HG02970 (cell line): ENCODE measurements around the gene LRRFIP1.
"Not testable (repeated sequence)": the region's sequence is repeated elsewhere in the genome, so short reads cannot be mapped to it uniquely, and the experiment has no call there.

Source experiments
- ATAC-seq: cut with Tn5 transposase; IDR thresholded peaks from one replicate; pipeline ENCODE4 v1.9.1; 2021; ENCODE audit warnings: mild to moderate bottlenecking, moderate library complexity, moderate number of reproducible peaks; ENCODE audit not compliant: unreplicated experiment, low FRiP score

Gene LRRFIP1

DNA sequence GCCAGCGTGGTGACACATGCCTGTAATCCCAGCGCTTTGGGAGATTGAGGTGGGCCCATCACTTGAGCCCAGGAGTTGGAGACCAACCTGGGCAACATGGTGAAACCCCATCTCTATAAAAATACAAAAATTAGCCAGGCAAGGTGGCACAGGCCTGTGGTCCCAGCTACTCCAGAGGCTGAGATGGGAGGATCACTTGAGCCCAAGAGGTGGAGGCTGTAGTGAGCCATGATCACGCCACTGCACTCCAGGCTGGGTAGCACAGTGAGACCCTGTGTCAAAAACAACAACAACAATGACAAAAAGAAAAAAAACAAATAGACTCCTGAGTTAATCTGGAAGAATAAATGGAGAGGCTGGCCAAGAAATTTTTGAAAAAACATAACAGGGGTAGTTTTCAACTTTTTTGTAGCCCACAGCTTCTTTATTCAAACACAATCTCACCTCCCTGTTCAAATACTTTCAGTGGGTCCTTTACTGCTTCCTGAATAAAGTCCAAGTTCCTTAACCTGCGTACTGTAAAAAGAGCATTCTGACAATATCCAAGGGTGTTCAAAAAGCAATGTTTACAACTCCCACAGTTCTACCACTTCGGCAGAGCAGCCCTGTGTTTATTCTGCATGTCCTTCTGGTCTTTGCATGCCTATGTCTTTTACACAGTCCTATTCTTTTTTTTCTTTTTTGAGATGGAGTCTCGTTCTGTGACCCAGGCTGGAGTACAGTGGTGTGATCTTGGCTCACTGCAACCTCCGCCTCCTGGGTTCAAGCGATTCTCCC lies 53.5 kb downstream of the LRRFIP1 start:
- ATAC-seq, result no peak

DNA sequence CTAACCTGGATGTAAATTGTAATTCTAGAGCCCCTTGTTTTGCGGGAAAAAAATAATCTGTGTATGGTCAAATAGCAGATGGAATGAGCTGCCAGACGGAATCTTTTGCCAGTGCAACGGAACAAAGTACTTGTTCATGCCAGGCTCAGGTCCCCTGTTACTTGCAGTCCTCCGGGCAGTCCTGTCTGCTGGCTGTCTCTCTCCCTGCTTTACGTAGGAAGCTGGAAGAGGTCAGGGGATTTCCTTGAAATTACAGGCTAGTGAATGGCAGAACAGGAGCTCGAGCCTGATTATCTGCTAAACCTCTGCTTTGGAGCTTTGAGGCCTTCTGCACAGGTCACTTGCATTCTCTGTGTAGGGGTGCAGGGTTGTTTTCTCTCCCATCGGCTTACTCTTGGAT lies 54.8 kb downstream of the LRRFIP1 start:
- no peak for ATAC-seq

DNA sequence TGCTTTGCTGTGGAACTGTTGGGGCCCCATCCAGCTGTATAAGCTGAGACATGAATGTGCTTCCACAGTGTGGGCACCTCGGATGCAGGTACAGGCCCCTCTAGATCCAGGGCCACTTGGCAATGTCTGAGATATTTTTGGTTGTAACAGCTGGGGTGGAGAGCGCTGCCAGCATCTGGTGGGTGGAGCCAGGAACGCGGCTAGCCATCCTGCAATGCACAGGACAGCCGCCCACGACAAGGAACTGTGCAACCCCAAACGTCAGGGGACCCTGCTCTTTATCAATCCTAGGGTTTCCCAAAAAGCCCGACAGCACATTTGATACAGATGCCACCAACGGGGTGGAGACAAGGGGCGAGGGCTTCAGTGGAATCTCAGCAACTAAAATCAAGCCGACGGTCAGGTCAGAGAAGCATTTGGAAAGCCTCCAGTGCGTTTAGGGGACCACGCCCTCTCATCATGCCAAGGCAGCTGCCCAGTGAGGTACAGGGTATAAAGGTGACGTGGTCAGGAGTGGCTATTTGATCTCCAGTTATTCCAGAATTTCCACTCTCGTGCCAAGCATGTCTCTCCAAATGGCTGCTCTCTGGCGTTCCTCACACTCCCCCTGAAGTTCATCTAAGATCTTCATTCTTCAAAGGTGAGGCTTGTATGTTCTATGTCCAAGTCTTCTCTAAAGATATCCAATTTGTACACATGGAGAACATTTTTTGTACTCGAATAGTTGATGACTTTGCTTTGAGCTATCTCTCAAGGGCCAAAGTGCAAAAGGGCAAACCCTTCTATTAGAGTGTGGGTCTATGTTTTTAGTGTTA lies 55.7 kb downstream of the LRRFIP1 start:
- no peak for ATAC-seq

DNA sequence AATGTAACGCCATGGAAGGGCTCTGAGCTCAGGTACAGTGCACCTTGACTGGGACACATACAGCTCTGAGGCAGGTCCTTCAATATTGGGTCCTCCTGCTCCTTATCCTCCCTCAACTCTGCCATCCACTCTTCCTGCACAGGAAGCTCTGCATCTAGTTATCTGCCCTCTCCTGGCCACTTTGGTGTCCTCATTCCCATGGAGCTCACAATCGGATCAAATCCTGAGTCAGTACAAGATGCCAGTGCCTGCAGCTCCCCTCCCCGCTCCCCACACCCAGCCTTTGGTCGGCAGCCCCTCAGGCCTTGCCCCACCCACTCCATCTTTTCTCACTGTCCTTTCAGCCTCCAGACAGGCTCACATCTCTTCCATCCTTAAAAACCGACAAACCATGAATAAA lies 58.0 kb downstream of the LRRFIP1 start:
- ATAC-seq, result no peak

DNA sequence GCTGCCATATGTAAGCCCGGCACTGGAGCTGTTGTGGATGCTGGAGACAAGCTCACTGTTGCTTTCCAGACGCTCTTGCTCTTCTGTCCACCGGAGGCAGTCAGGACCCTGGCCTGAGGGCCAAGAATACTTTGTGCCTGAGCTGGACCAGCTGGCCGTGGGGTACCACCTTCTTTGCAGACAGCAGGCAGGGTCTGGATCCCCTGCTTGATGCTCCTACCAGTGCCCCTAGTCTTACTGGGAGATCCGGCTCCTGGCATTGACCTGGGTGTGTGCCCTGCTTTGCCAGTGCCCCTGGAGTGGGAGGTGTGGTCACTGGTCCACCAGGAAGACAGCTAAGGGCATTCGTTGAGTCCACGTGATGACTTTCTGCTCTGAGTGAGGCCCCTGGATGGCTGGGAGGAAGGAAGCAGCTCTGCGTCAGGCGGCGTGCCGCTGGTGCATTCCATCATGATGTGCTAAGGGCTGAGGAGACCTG lies 59.3 kb downstream of the LRRFIP1 start:
- no peak for ATAC-seq

DNA sequence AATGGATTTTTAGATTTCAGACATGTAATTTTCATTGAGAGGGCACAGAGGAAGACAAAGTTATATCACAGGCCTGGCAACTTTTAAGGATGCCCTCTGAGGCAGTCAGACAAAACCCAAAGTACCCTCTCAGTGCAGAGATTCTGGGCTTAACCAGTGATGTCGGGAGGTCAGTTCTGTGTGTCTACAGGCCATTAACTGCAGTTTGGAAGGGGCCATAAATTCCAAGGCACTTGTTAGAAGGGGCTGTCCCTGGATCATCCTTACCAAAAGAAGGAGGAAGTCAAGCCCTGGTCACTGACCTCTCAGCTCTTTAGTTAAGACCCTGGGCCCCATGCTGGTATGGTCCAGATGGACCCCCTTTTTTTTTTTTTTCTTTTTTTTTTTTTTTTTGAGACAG lies 60.7 kb downstream of the LRRFIP1 start:
- no peak for ATAC-seq

DNA sequence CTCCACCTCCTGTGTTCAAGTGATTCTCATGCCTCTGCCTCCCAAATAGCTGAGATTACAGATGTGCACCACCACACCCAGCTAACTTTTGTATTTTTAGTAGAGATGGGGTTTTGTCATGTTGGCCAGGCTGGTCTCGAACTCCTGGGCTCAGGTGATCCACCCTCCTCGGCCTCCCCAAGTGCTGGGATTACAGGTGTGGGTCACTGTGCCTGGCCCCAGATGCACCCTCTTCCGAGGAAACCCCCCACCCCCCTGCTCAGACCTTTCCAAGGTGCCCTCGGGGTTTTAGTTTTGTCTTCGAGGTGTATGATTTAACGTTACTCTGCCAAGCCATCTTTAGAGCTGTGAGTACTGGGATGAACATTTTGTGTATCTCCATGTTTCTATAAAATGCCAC lies 61.2 kb downstream of the LRRFIP1 start:
- not testable (repeated sequence) for ATAC-seq

DNA sequence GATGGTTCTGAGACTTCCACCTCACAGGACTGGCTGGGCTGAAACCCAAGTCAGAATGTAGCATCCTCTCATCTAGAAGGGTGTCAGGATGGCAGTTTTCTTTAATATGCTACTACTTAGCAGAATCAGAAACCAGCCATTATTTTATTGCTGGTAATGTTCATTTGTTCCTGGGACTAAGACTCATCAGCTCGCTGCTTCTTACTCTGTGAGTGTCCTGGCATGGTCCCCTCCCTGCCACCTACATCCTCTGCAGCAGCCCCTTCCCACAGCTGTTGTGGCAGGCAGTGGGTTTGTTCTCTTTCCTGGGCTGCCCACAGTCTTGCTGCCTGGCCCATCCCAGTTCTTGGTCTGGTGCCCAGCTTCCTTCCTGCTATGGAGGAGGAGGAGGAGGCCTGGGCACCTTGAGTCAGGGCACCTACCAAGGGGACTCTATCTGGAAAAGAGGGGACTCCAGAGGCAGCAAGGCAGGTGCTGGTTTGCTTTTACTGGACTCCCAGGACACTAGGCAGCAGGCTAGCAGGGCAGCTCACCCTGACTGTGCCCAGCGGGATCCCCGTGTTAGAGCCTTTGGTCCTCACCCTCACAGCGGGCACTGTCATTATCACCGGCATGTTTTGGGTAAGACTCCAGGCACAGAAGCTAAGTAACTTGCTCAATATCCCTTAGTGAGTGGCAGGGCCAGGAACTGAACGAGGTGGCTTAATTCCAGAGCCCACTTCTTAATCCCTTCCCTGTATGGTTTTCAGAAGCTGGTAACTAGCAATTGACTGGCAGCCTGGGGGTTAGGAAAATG lies 62.1 kb downstream of the LRRFIP1 start:
- ATAC-seq, result no peak

DNA sequence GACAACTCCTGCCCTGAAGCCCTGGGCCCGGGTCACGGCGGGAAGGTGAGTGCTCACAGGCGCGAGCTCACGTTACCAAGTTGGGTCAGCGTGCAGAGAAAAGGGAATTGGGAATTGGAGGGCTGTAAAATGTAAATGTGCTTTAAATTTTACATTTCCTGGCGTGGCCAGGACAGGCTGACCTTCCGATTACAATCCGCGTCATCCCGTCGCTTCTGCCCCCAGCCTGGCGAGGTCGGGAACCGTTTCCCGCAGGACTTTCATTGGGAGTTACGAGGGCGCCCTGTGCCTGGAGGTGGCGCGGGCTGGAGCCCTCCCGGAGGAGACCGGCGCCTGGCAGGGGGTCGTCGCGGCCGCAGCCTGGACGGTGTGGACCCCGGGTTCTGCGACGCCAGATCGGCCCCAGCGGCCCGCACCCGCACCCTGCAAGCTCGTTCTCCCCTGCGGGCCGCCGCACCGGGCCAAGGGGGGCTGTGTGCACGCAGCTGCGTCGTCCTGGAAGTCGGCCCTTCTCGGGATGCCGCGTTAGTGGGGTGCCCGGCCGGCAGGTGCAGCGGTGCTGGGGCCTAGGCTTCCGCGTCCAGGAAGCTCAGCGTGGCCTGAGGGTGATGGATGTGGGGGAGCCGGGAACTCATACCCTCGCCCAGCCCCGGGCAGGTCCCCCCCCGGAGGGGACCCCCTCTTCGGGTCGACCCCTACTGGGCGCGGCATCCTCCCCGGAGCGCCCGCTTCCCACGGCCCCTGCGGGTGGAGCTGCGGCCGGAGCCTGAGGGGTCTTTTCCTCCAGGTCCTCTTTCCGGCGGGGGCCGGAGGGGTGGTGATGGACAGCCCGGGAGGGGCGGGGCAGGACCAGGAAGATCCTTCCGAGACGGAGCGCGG lies 63.9 kb downstream of the LRRFIP1 start:
- ATAC-seq, result peak; percentile 34

DNA sequence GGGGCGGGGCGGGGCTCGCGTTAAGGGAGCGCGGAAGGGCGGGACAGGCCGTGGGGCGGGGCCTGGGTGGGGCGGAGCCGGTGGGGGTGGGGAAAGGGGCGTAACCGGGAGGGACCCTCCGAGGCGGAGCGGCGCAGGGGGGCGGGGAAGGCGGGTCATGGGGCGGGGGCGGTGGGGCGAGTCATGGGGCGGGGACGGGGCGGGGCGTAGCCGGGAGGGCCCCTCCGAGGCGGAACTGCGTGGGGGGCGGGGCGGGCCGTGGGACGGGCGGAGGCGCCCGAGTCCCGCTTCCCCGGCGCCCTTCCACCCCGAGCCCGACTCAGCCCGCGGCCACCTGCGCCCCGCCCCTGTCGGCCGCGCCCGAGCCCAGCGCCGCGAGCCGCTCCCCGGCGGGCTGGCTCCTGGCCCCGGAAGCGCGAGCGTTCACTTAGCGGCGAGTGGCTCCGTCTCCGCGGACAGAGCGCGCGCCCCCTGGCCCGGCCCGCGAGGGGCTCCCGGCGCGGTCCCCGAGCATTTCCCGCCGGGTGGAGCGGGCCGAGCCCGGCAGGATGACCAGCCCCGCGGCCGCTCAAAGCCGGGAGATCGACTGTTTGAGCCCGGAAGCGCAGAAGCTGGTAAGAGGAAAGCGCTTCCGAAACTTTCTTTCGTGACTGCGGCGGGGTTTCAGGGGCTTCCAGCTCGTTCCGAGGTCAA lies 64.7 kb downstream of the LRRFIP1 start:
- ATAC-seq, result peak; percentile 53

DNA sequence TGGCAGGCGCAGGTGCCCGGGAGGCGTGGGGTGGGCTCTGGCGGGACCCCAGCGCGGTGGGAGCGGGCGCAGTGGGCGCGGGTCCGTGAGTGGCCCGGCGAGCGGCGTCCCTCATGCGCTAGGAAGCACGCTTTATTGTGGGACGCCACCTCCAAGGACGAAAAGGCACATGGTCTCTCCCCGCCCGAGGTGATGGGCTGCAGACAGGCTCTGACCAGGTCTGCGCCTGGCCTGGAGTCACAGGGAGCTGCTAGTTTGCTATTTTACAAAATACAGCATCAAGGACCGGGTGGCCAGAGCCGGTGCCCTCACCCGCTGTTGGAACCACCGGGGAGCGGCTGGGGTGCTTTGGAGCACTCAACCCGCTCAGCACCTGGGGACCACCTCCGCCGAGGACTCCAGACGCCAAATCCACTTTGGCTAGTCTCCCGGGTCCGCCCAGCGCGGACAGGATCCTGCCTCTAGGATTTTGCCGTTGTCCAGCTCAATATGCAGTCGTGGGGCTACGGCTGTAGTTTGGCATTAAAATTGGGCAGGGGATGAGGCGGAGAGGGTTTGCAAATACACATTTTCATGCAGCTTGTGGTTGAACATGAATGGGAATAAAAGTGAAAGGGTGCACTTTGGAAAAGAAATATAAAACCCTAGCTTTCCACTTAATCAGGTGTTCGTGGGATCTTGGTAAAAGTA lies 65.4 kb downstream of the LRRFIP1 start:
- peak; percentile 3 for ATAC-seq

DNA sequence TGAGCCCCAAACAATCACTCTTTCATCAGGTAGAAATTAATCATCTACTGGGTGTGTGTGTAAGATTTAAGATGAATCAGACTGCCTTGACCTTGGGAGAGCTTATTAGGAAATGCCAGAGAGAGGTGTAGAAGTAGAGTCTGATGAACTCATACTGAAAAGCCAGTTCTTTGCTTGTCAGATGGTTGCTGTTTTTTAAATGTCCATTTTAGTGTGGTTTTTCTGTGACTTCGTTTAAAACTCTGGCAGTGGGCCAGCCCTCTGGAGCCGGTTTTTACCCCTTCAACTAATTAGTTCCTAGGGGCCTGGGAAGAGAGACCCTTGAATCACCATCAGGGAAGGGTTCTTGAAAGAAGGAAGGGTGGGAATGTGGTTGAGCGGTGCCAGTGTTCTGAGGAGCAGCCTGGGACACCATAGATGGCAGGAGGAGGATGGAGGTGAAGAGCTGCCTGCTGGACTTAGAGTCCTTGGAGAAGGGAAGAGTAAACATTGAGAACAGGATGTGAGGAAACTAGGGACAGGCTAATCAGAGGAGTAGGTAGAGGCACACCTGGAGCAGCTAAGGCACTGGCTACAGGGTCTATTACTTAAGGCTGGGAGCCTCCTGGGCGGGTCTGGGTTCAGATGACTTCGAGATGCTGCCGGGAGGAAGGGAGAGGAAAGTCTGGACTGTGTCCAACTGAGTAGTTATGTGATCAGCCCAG lies 66.1 kb downstream of the LRRFIP1 start:
- ATAC-seq, result no peak

DNA sequence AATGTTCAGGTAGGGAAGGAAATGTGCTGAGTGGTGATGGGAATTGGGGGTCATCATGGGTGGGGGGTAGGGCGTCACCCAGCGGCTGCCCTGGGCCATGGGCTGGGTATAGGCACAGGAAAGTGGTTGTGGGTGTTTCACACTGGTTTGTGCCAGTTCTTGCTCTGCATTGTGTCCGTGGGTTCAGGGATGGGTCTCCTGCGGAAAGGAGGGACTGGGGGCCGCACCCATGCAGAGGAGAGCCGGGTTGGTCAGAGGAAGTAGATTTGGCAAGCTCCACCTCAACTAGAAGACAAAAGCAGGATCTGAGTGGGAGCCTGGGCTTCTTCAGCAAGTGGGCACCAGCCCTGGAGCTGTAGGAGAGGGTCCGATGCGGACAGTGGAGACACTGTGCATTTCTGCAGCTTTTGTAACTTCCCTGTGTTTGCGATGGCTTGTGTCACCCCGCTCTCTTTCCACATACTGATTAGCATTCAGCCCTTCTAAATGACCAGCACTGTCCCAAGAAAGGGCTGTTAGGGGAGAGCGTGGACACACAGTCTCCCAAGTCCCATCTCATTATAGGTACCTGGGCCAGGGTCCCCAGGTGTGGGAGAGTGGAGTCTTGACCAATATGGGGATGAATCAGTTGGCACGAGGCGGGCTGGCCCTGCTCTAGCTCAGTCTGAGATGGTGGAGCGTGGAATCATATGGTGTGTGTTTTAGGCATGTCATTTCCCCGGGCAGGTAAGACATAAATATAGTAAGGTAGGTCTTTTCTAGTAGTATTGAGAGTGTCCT lies 67.2 kb downstream of the LRRFIP1 start:
- ATAC-seq, result no peak

DNA sequence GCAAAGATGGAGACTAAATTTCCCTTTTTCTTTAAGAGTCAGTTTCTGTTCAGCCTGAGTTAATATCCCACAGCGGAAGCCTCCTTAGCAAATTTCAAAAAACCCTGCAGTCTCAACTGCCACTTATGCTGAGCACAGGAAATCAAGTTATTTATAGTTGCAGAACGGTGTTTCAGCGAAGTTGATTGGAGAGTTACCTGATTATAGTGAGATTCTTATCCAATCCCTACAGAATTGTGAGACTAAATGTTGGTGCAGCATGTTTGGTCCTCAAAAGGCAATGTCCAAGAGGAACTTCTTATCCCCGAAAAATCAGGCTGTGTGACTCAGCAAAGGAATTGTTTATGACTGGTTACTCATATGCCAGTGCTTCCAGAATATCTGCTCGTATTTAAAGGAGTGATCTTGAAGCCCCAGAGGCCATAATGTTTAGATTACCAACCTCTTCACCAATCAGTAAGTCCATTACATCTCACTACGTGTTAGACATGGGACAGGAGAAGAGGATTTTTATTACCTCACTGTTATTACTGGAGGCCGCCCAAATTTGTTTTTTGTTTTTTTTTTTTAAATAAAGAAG lies 67.9 kb downstream of the LRRFIP1 start:
- no peak for ATAC-seq

DNA sequence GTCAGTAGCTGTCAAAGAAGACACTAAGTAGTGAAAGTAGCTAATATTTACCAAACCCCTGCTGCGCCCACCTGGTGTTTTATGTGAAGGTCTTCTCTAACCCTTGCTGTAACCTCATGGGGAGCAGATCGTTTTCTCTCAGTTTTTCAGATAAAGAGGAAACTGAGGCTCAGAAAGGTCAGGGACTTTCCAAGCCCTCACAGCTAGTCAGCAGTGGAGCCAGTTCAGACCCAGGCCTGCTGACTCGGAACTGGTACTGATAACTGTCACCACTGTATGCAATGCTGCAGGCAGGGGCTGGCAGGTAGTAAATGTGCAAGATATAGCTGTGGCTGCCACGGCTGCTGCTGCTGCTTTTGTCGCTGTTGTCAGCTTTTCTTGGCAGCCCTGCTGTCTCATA lies 69.1 kb downstream of the LRRFIP1 start:
- no peak for ATAC-seq

DNA sequence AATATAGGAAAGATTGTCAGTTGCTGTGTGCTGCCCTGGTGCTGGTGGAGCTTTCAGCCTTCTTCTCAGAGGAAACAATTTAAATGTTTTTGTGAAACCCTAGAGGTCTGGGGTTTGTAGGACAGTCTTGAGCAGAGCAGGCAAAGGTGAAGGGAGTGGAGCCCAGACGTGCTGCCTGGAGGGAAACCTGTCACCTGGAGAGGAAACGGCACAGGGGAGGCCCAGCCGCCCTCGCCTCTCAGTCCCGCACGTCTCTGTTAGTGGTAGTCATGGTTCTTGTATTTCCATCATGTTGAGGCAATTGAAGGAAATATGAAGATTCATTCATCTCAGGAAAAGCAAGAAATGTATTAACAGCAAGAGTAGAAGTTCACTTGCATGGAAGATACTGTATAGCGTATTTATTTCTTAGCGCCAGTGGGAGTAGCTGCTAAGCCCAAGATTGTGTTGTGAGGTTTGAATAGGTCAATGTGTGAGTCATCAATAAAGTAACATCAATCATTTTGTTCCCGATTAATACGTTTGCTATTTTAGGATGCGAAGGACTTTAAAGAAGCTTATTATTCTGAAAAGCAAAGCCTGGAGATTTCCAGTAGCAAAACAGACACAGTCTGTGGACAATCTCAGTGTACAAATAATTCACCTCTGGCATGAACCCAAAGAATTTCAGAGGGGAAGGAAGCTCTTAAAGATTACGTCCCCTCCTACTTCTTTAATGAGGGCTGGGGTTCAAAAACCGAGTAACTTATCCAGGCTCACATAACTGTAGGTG lies 70.4 kb downstream of the LRRFIP1 start:
- ATAC-seq, result no peak
